Right renal pelvis (tissue), 4 donors: ENCODE data around the gene PPFIA1. TPM values are rescaled to one million over a fixed set of nuclear protein-coding genes. Genes with fewer than 3 reads are reported as not detected.
A peak's percentile ranks its signal among the peaks of the same experiment; 100 is the strongest.
"Not testable (repeated sequence)": the region's sequence is repeated elsewhere in the genome, so short reads cannot be mapped to it uniquely, and the experiment has no call there.

Source experiments
- DNase-seq, 4 donors: peaks; one replicate each; pipeline ENCODE4 v3.0.0-alpha.2; 2013; ENCODE audit warnings: low read depth in 4 of 4, low spot score in 3 of 4, missing footprints in 1 of 4
- polyA plus RNA-seq, 4 donors: library from polyadenylated mRNA; unstranded; fragments of 120-200 nt; gene quantifications; one replicate each; pipeline ENCODE4 v1.2.1, GENCODE V29; 2013; ENCODE audit not compliant: insufficient read length in 4 of 4

PPFIA1 gene
- polyA plus RNA-seq, 4 donors, result 44.3 to 52.5 (median 49.2) TPM

DNA sequence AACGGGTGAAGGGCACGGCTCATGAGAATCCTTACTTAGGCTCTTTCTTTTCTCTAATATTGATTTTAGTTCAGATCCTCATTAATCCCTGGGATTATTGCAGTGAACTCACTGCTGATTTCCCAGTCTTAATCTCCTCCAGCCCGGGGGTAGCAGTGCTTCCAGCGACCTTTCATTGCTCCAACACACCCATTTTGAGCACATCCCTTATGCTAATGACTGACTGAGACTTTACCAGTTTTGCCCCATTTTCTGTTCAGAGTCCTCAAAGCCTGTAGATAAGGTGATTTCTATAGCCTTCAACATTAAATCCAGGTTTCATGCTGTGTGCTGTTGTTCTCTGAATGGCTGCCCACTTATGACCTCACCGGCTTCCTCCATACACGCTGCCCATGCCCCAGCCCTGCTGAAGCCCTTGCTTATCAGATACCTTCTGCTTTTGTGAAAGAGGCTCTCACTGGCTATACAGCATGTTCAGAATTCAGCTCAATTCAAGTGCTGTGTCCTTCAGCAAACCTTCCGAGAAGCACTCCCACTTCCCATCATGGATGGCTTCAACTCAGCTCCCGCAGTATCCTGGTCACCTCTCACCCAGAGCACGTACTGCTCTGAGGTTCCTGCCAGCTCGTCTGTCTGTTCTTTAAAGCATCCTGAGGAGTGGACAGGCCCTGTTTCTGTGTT lies 49.0 kb downstream of the PPFIA1 start:
- DNase-seq, result no peak

DNA sequence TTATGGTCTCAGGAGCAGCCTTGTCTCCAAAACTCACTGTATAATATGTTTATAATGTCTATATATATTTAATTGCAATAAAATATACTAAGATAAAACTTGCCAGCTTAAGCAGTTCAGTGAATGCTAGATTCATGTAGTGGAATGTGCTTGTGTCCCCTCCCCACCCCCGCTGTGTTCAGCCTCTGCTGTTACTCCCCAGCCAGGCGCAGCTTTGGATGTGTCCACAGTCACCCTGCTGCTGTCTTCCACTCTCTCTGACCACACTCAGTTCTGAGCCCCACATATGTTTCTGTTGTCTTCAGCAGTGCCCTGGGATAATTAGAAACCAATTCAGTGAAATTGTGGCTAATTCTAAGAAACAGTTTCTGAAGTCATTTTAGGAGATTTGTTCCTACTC lies 52.2 kb downstream of the PPFIA1 start:
- no peak for DNase-seq

GRCh38 chr11:70323806-70324205 lies 53.3 kb downstream of the PPFIA1 start:
- no peak for DNase-seq

- no peak for DNase-seq
Observed at GRCh38 chr11:70324376-70325115, 54.1 kb downstream of the PPFIA1 start.

- DNase-seq, result no peak
Observed at GRCh38 chr11:70325824-70326223, 55.3 kb downstream of the PPFIA1 start.

GRCh38 chr11:70326365-70326811 lies 55.9 kb downstream of the PPFIA1 start:
- DNase-seq, result no peak

GRCh38 chr11:70326833-70327232 lies 56.3 kb downstream of the PPFIA1 start:
- no peak for DNase-seq

- DNase-seq, result no peak
Observed at GRCh38 chr11:70327717-70328116, 57.2 kb downstream of the PPFIA1 start.

- DNase-seq, result no peak
Observed at GRCh38 chr11:70328556-70328955, 58.1 kb downstream of the PPFIA1 start.

GRCh38 chr11:70331320-70331843 lies 60.9 kb downstream of the PPFIA1 start:
- DNase-seq, result not testable (repeated sequence)

- DNase-seq, result no peak
Observed at GRCh38 chr11:70331901-70332300, 61.4 kb downstream of the PPFIA1 start.

DNA sequence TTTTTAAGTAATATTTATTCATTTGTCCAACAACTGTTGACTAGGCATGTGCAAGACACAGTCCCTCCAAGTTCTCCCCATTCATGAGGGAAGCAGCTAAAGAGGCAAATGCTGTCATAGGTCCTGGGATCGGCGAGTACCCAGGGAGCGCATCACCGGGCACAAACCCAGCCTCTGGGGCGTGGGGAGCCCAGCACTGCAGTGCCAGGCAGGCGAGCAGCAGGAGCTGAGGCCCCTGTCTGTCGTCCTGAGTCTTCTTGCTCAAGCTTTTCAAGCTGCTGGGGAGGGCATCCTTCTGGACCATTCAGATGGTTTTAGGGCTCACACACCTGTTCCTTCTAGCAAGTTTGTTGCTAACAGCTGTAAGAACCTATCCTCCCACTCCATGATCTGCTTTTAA lies 62.1 kb downstream of the PPFIA1 start:
- no peak for DNase-seq

DNA sequence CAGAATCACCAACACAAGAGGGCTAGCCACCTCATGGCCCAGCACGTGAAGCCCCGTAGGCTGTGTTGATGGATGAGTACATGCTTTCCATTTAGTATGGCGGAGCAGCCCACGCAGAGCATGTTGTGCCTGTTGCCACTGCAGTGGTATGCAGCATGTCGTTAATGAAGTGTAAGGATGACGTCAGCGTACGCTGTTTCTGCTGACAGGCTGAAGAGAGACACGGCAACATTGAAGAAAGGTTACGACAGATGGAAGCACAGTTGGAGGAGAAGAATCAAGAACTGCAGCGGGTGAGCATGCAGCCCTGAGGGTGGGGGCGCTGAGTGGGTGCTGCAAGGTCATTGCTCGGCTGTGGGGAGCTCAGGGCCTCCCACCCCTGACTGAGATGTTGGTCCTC lies 62.8 kb downstream of the PPFIA1 start:
- no peak for DNase-seq

- DNase-seq, result no peak
Observed at GRCh38 chr11:70334351-70334995, 64.0 kb downstream of the PPFIA1 start.

GRCh38 chr11:70335511-70335910 lies 65.0 kb downstream of the PPFIA1 start:
- DNase-seq, result no peak

DNA sequence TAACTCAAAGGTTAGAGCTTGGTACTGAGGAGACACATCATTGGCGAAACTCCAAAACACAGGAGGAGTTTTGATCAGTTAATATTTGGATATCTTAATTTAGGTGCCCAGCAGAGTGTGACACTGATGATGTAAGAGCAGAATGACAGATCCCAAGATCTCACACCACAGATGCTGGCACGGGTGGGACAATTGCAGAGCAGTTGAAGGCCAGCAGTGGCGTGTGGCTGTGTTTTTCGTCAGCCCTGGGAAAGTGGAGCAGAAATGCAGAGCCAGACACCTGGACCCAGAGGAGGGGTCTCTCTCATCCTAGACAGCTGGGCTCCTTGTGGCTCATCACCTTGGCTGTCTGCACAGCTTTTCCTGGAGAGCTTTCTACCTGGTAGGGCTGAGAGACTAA lies 68.1 kb downstream of the PPFIA1 start:
- no peak for DNase-seq

DNA sequence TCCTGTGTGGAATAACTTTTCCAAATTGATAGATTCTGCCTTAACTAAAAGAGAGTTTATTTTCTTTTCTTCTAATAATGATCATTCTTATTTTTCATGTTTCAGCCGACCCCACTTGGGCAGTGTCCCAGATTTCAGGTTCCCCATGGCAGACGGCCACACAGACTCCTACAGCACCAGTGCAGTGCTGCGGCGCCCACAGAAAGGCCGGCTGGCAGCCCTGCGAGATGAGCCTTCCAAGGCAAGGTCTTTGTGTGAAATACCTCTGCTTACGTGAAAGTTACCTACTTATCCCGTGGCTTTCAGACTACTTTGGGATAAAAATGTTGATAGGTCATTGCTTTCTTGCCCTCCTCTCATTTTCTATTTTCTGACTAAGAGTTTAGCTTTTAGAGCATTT lies 68.6 kb downstream of the PPFIA1 start:
- no peak for DNase-seq

GRCh38 chr11:70341881-70342429 lies 71.5 kb downstream of the PPFIA1 start:
- no peak for DNase-seq

GRCh38 chr11:70343636-70344035 lies 73.1 kb downstream of the PPFIA1 start:
- peak in 3 of 4 donors; percentile 30 to 57 (median 41) for DNase-seq

GRCh38 chr11:70348191-70348590 lies 77.7 kb downstream of the PPFIA1 start:
- DNase-seq, result no peak

DNA sequence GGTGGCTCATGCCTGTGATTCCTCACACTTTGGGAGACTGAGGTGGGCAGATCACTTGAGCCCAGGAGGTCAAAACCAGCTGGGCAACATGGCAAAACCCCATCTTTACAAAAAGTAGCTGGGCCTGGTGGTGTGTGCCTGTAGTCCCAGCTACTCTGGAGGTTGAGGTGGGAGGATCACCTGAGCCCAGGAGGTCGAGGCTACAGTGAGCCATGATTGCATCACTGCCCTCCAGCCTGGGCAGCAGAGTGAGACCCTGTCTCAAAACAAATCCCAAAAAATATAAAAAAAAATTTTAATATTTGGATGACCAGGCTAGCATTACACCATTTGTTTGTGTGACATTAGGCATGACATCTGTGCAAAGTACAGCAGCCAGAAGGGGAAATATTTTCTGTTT lies 78.1 kb downstream of the PPFIA1 start:
- DNase-seq, result no peak
